Measurements from ENCODE around the gene HEXA.

The HEXA gene

GRCh38 chr15:72375501-72375845, 341 bp downstream of the HEXA start:
- peak overlapping the region; percentile 59 for H3K4me3 ChIP-seq (ENCODE audit: low read depth, low read length)
- no peak for TF ChIP-seq CTCF (IDR thresholded peaks at IDR 0.05; ENCODE audit: low read depth, low read length, missing control alignments)
- no peak for DNase-seq (ENCODE audit: low read depth)

GRCh38 chr15:72372361-72372760, 3.5 kb downstream of the HEXA start:
- H3K4me3 ChIP-seq (ENCODE audit: low read depth, low read length) = no peak overlapping the region
- DNase-seq (ENCODE audit: low read depth) = no peak
- no peak for TF ChIP-seq CTCF (IDR thresholded peaks at IDR 0.05; ENCODE audit: low read depth, low read length, missing control alignments)

GRCh38 chr15:72369964-72370363, 5.8 kb downstream of the HEXA start:
- no peak overlapping the region for H3K4me3 ChIP-seq (ENCODE audit: low read depth, low read length)
- TF ChIP-seq CTCF (IDR thresholded peaks at IDR 0.05; ENCODE audit: low read depth, low read length, missing control alignments) = no peak
- no peak for DNase-seq (ENCODE audit: low read depth)

- no peak overlapping the region for H3K4me3 ChIP-seq (ENCODE audit: low read depth, low read length)
- no peak for DNase-seq (ENCODE audit: low read depth)
- TF ChIP-seq CTCF (IDR thresholded peaks at IDR 0.05; ENCODE audit: low read depth, low read length, missing control alignments) = no peak
Observed at GRCh38 chr15:72368899-72369298, 6.9 kb downstream of the HEXA start.

GRCh38 chr15:72368325-72368724, 7.5 kb downstream of the HEXA start:
- no peak for DNase-seq (ENCODE audit: low read depth)
- TF ChIP-seq CTCF (IDR thresholded peaks at IDR 0.05; ENCODE audit: low read depth, low read length, missing control alignments) = no peak
- H3K4me3 ChIP-seq (ENCODE audit: low read depth, low read length) = no peak overlapping the region

GRCh38 chr15:72365844-72366243, 10.0 kb downstream of the HEXA start:
- H3K4me3 ChIP-seq (ENCODE audit: low read depth, low read length) = no peak overlapping the region
- TF ChIP-seq CTCF (IDR thresholded peaks at IDR 0.05; ENCODE audit: low read depth, low read length, missing control alignments) = no peak
- DNase-seq (ENCODE audit: low read depth) = peak; percentile 73

- TF ChIP-seq CTCF (IDR thresholded peaks at IDR 0.05; ENCODE audit: low read depth, low read length, missing control alignments) = no peak
- DNase-seq (ENCODE audit: low read depth) = no peak
- H3K4me3 ChIP-seq (ENCODE audit: low read depth, low read length) = no peak overlapping the region
Observed at GRCh38 chr15:72361176-72361575, 14.6 kb downstream of the HEXA start.
